Right renal cortex interstitium (tissue), 3 donors: ENCODE results near the gene CNKSR3. TPM values are rescaled to one million over a fixed set of nuclear protein-coding genes. Genes with fewer than 3 reads are reported as not detected.

Source experiments
- DNase-seq, 3 donors: peaks; one replicate each; pipeline ENCODE4 v3.0.0-alpha.2; 2013; ENCODE audit warnings: low read depth in 3 of 3, low spot score in 2 of 3
- polyA plus RNA-seq, 3 donors: library from polyadenylated mRNA; unstranded; fragments of 120-200 nt; gene quantifications; one replicate each; pipeline ENCODE4 v1.2.1, GENCODE V29; 2013; ENCODE audit not compliant: insufficient read length in 3 of 3

CNKSR3 gene
- polyA plus RNA-seq, 3 donors = 58.6 to 62.5 (median 62.1) TPM

DNA sequence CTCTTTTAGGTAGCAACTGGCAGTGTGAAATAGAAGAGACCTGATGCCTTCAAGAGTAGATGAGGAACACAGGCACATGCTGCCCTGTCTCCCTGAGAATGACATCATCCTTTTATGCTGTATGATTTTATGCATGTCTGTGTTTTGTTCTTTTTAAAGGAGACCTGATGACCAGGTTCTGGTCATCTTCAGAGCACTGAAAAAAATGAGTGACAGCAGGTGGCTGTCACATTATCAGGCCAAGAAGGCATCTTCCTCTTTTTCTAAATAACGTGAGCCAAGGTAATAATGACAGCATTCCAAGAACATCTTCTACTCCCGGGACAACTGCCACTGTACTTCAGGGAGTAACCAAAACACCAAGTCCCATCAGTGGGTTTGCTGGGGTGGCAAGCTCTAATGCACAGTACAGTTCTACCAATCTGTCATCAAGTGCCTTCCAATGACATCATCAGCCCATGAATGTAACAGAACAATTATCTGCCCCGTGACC lies 28.9 kb downstream of the CNKSR3 start:
- DNase-seq = no peak

GRCh38 chr6:154479771-154480639 lies 30.5 kb downstream of the CNKSR3 start:
- DNase-seq = no peak

DNA sequence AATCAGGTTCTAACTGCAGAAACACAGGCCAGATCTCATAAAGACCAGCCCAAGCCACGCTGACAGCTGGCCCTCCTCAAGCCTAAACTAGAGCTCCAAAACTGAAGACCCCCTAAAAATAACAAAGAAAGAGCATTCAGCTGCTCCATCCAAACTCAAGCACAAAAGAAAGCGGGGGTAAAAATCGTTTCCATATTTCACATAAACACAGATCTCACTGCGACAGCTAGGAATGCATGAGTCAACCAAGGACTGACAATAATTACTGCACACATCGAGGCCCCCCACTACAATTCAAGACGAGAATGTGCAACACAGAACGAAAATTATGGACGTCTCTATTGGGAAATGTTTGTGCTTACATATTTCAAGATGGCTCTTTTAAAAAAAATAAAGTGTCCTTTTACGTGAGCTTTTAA lies 31.1 kb downstream of the CNKSR3 start:
- no peak for DNase-seq

GRCh38 chr6:154478701-154479060 lies 31.8 kb downstream of the CNKSR3 start:
- DNase-seq = no peak

- no peak for DNase-seq
Measured at GRCh38 chr6:154478021-154478700, 32.3 kb downstream of the CNKSR3 start.

DNA sequence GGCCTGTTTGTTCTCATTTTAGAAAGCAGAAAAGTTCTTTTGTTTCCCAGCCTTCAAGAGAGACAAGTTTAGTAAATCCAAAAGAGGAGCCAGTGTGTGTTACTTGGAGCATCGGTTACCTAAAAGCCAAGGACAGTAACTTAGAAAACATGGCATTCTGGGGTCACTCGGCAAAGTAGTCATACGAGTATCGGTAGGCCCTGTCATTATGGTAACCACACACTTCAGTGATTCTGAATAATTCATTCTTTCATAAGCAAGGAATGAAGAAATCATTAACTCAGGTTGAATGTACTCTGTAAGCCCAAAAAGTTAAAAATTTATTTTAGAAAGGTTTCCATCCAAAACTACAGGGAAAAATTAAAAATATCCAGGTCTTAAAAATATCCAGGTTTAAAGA lies 34.0 kb downstream of the CNKSR3 start:
- no peak for DNase-seq

GRCh38 chr6:154474648-154475428 lies 35.6 kb downstream of the CNKSR3 start:
- no peak for DNase-seq

- no peak for DNase-seq
Measured at GRCh38 chr6:154473324-154473723, 37.2 kb downstream of the CNKSR3 start.

- DNase-seq = no peak
Measured at GRCh38 chr6:154471609-154472362, 38.7 kb downstream of the CNKSR3 start.

GRCh38 chr6:154469306-154469935 lies 41.1 kb downstream of the CNKSR3 start:
- no peak for DNase-seq

GRCh38 chr6:154468760-154469159 lies 41.7 kb downstream of the CNKSR3 start:
- DNase-seq = no peak

GRCh38 chr6:154466971-154467679 lies 43.4 kb downstream of the CNKSR3 start:
- no peak for DNase-seq

GRCh38 chr6:154466139-154466538 lies 44.3 kb downstream of the CNKSR3 start:
- no peak for DNase-seq

DNA sequence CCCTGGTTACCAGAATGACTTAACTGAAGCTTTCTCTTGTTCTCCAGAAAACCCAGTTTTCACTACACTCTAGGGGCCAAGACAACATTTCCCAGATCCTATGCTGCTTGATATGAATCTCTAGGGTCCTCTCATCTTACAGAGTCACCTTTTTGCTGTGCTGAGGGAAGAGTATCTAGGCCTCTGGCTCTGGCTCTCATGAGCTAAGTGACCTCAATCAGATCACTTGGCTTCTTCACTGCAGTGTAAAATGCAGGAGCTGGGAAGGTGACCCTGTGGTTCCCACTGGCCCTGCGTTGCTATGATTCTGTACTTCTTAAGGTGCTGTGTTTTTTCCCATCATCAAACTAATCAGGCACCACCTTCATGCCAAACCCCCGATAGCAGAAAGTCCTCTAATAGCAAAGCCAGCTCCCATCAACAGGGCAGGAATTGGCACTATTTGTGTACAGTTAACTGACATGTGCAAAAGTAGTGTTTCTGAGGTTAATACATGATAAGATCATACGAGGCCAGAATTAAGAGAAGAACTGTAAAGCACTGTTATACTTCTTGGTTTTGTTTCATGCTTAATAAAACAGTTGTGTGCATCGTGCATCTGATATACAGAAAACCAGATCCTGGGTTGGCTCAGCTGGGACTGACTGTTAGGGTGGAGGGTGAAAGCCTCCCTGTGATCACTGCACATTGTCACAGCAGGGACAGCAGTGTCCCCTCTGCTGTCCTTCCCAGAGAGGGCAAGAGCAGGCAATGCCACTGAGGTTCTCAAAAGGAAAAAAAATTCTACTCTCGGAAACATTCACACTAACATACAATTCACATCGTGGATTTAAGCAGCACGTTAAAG lies 46.7 kb downstream of the CNKSR3 start:
- DNase-seq = no peak

DNA sequence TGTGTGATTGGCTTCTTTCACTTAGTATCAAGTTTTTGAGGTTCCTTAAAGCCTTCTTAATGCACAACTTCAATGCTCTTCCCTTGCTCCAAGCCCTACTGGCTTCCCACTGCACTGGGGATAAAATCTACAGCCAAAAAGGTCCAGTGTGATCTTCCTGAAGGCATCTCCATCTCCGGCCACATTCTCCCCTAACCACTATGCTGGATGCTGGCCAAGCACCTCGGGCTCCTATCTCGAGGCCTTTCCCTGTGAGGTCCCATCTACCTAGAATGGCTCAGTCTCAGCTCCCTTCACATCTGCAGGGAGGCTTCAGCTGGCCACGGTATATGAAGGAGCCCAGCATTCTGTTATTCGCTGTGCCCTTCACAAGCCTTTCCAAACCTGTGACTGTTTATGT lies 48.1 kb downstream of the CNKSR3 start:
- no peak for DNase-seq

- DNase-seq = no peak
Measured at GRCh38 chr6:154461348-154461747, 49.1 kb downstream of the CNKSR3 start.

DNA sequence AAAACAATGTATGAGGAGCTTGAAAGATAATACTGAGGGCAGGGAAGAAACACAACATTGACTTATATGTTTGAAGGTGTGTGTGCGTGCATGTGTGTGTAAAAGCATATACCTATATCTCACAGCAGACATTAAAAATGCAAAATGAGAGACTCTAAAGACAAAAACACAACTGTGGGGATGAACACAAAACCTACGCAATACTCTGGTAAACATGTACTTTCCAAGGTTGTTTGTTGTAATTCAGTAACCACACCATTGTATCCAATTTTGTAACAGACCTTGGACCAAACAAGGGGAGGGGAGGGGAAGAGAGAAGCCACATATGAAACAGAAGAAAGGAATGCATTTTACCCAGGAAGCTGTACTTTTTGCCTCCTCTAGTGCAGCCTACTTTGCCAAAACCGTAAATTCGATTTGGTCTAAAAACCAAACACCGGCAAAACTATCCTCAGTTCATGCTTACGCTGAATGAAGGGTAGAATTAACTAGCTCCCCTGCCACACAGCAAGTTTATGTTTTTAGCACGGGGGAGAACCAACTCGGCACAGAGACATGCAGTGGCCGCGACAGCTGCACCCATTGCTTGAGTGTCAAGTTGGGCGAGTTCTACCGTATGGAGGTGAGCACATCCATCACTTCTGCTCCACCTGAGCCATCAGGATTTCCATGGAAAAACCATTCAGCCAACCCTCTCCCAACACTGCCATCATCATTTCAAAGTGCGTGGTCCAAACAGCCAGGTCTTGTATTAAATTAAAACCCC lies 50.0 kb downstream of the CNKSR3 start:
- no peak for DNase-seq

DNA sequence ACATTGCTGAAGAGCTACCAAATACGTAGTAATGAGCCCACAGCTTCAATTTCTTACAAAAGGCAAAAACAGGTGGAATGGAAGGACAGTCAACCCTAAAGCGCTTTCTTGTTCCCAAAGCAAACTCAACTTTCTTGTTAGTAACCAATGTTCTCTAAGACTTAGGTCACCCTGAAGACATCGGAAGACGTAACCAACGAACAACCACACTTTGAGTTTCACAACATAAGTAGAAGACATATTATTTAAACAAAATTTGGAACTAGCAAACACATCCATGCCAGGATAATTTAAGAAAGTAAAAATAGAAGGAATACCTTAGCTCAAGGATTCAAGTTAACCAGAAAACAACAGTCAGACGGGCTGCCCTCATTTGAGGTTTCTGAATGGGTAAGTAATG lies 51.0 kb downstream of the CNKSR3 start:
- DNase-seq = no peak
